Esophagus muscularis mucosa (tissue), 4 donors: ENCODE results near the gene PIMREG. TPM values are rescaled to one million over a fixed set of nuclear protein-coding genes. Genes with fewer than 3 reads are reported as not detected.

ENCODE experiments used
- DNase-seq: peaks from one replicate; pipeline ENCODE4 v3.0.0-alpha.2; 2017; ENCODE audit errors: extremely low spot score
- H3K27ac ChIP-seq, 4 donors: fragments of 200-600 bp; sonication (generic); replicated peaks in 1 of 4; 1 replicate in 3 of 4; 2 replicates in 1 of 4; pipeline ENCODE4 v1.5.1; 2016 to 2019; ENCODE audit warnings: mild to moderate bottlenecking in 1 of 4
- H3K27me3 ChIP-seq, 4 donors: fragments of 200-600 bp; sonication (generic); one replicate each; pipeline versions ENCODE4 v1.5.1 to v1.6.0; 2016 to 2019
- H3K36me3 ChIP-seq, 4 donors: fragments of 200-600 bp; sonication (generic); one replicate each; pipeline ENCODE4 v1.5.1; 2016 to 2019
- H3K4me1 ChIP-seq, 4 donors: fragments of 200-600 bp; sonication (generic); one replicate each; pipeline ENCODE4 v1.5.1; 2016 to 2019
- H3K4me3 ChIP-seq, 4 donors: fragments of 200-600 bp; sonication (generic); 1 replicate in 2 of 4; 2 replicates in 2 of 4; pipeline ENCODE4 v1.5.1; 2016 to 2019; ENCODE audit warnings: mild to moderate bottlenecking in 4 of 4, moderate library complexity in 1 of 4
- H3K9me3 ChIP-seq, 4 donors: fragments of 200-600 bp; sonication (generic); 1 replicate in 3 of 4; 2 replicates in 1 of 4; pipeline ENCODE4 v1.5.1; 2016 to 2019
- EP300 ChIP-seq: sonication (generic); formaldehyde crosslinking; IDR thresholded peaks from one replicate; pipeline ENCODE4 v1.6.1; 2017; ENCODE audit warnings: antibody characterized with exemption
- POLR2A ChIP-seq: fragments of 450-650 bp; IDR thresholded peaks from one replicate; pipeline ENCODE4 v1.6.1; 2017; ENCODE audit warnings: antibody characterized with exemption, moderate library complexity, mild to moderate bottlenecking, low read depth
- POLR2AphosphoS5 ChIP-seq, 2 donors: sonication (generic); formaldehyde crosslinking; IDR thresholded peaks; one replicate each; pipeline ENCODE4 v1.6.1; 2017; ENCODE audit warnings: antibody characterized with exemption in 2 of 2
- WGBS: methylation state at CpG from one replicate; pipeline ENCODE4 v1.1.5; 2018; 5-methylcytosine and 5-hydroxymethylcytosine counted together
- intact Hi-C: fragments of 100-400 bp; cut with DNase I; formaldehyde crosslinking; loops from one replicate; pipeline ENCODE4 v1.15.1; 2023
- total RNA-seq, 4 donors: library from RNA; depleted of rRNA; stranded (reverse); fragments of >200 nt; gene quantifications; one replicate each; pipeline versions ENCODE4 v1.1.0 to v1.2.1, GENCODE V29; 2016
- TF ChIP-seq, protein P1 (sequence below), 3 experiments: fragments of 200-600 bp in 2 of 3; fragments of 450-650 bp in 1 of 3; sonication (generic) in 2 of 3; IDR thresholded peaks; one replicate each; pipeline ENCODE4 v1.5.1; 2017 to 2019; ENCODE audit warnings: antibody characterized with exemption in 3 of 3, mild to moderate bottlenecking in 2 of 3, moderate library complexity in 1 of 3

The PIMREG gene
- total RNA-seq, 4 donors from 2014 or later = 0.80 TPM; not detected in 3

GRCh38 chr17:6498901-6499540 is 54.8 kb downstream of the PIMREG start:
- intact Hi-C loops = no loop called here
- Histone ChIP-seq H3K4me1 (peaks cover 6 to 42% (median 31%) of the 10 kb centered on the region in 4 donors), H3K27me3 (no peaks in the 10 kb centered on the region), H3K27ac (no peak overlapping the region), H3K4me3 (no peak overlapping the region), H3K9me3 (no peaks in the 10 kb centered on the region), H3K36me3 (peaks cover 0 to 24% (median 7%) of the 10 kb centered on the region in 4 donors)
- 88% methylated on average over 10 of the region's 10 CpGs for WGBS
- no peak for DNase-seq
- TF ChIP-seq POLR2A (no peak), EP300 (no peak), POLR2AphosphoS5 (IDR thresholded peaks at IDR 0.05) (no peak)
- TF ChIP-seq, protein P1, sequence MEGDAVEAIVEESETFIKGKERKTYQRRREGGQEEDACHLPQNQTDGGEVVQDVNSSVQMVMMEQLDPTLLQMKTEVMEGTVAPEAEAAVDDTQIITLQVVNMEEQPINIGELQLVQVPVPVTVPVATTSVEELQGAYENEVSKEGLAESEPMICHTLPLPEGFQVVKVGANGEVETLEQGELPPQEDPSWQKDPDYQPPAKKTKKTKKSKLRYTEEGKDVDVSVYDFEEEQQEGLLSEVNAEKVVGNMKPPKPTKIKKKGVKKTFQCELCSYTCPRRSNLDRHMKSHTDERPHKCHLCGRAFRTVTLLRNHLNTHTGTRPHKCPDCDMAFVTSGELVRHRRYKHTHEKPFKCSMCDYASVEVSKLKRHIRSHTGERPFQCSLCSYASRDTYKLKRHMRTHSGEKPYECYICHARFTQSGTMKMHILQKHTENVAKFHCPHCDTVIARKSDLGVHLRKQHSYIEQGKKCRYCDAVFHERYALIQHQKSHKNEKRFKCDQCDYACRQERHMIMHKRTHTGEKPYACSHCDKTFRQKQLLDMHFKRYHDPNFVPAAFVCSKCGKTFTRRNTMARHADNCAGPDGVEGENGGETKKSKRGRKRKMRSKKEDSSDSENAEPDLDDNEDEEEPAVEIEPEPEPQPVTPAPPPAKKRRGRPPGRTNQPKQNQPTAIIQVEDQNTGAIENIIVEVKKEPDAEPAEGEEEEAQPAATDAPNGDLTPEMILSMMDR (IDR thresholded peaks at IDR 0.05) = no peak

Other genes with a start within 250 kb of the PIMREG start
- not detected for gene AIPL1, start 9.3 kb upstream of the PIMREG start, total RNA-seq
- 10 to 100 TPM; 46.5 to 93.2 (median 68.9) TPM for gene PITPNM3, start 112.1 kb downstream of the PIMREG start, total RNA-seq
- gene KIAA0753, start 196.3 kb downstream of the PIMREG start, total RNA-seq = 10 to 100 TPM; 36.9 to 73.9 (median 46.4) TPM
- gene TXNDC17, start 196.6 kb downstream of the PIMREG start, total RNA-seq = 100 to 1,000 TPM in 1 of 4 donors, 10 to 100 TPM in 3; 58.5 to 109 (median 74.2) TPM
- gene MED31, start 207.2 kb downstream of the PIMREG start, total RNA-seq = 1 to 10 TPM; 4.5 to 8.7 (median 6.9) TPM
- gene C17orf100, start 207.3 kb downstream of the PIMREG start, total RNA-seq = 1 to 10 TPM in 1 of 4 donors, under 1 TPM in 3; 0.50 to 1.5 (median 0.84) TPM